Thyroid gland (tissue), 4 donors: ENCODE measurements around the gene EIF1. TPM values are rescaled to one million over a fixed set of nuclear protein-coding genes. Genes with fewer than 3 reads are reported as not detected.

Experiments
- DNase-seq, 2 donors: peaks; one replicate each; pipeline ENCODE4 v3.0.0-alpha.2; 2019
- H3K27ac ChIP-seq, 3 donors: fragments of 200-600 bp; sonication (generic); 1 replicate in 2 of 3; 2 replicates in 1 of 3; pipeline ENCODE4 v1.5.1; 2016 to 2019; ENCODE audit warnings: mild to moderate bottlenecking in 1 of 3, moderate library complexity in 1 of 3
- H3K27me3 ChIP-seq: fragments of 200-600 bp; sonication (generic); one replicate; pipeline ENCODE4 v1.5.1; 2019
- H3K36me3 ChIP-seq, 2 donors: fragments of 200-600 bp; sonication (generic); one replicate each; pipeline ENCODE4 v1.5.1; 2016 to 2019
- H3K4me1 ChIP-seq, 2 donors: fragments of 200-600 bp; sonication (generic); one replicate each; pipeline ENCODE4 v1.5.1; 2017 to 2019
- H3K4me3 ChIP-seq, 3 donors: fragments of 200-600 bp; sonication (generic); replicated peaks in 1 of 3; 1 replicate in 2 of 3; 2 replicates in 1 of 3; pipeline ENCODE4 v1.5.1; 2016; ENCODE audit warnings: mild to moderate bottlenecking in 1 of 3
- H3K9me3 ChIP-seq: fragments of 200-600 bp; sonication (generic); one replicate; pipeline ENCODE4 v1.5.1; 2017
- CTCF ChIP-seq, 6 experiments: fragments of 200-600 bp in 3 of 6; fragments of 450-650 bp in 3 of 6; sonication (generic) in 3 of 6; IDR thresholded peaks; one replicate each; pipeline ENCODE4 v1.5.1; 2016 to 2019; ENCODE audit warnings: antibody characterized with exemption in 6 of 6, mild to moderate bottlenecking in 2 of 6, inconsistent platforms in 1 of 6, moderate library complexity in 1 of 6
- POLR2A ChIP-seq, 2 donors: fragments of 450-650 bp; IDR thresholded peaks; one replicate each; pipeline ENCODE4 v1.6.1; 2017; ENCODE audit warnings: antibody characterized with exemption in 2 of 2, mild to moderate bottlenecking in 2 of 2, moderate library complexity in 1 of 2
- WGBS, 2 donors: methylation state at CpG; one replicate each; pipeline ENCODE4 v1.1.5; 2017; 5-methylcytosine and 5-hydroxymethylcytosine counted together
- intact Hi-C: fragments of 100-400 bp; cut with DNase I; formaldehyde crosslinking; loops from one replicate; pipeline ENCODE4 v1.15.1; 2023
- total RNA-seq, 4 donors: library from RNA; depleted of rRNA; stranded (reverse); fragments of >200 nt; gene quantifications; one replicate each; pipeline ENCODE4 v1.2.3, GENCODE V29; 2016

EIF1 gene
- total RNA-seq, 4 donors from 2014 or later: 119 to 171 (median 145) TPM

- Histone ChIP-seq H3K27me3 (no peaks in the 10 kb centered on the region), H3K9me3 (no peaks in the 10 kb centered on the region), H3K36me3 (no peaks in the 10 kb centered on the region), H3K4me3 (no peak overlapping the region), H3K4me1 (peaks cover 12 to 21% of the 10 kb centered on the region in 2 donors), H3K27ac (no peak overlapping the region)
- no peak for DNase-seq
- intact Hi-C loops: loop anchor here (5.0 kb wide), 1 partner anchor 111 kb away; no protein-coding TSS in a partner anchor
- 68 to 72% methylated on average over 8 of the region's 8 CpGs for WGBS, 2 donors
- no peak for TF ChIP-seq POLR2A (IDR thresholded peaks at IDR 0.05)
- TF ChIP-seq CTCF (IDR thresholded peaks at IDR 0.05): no peak
Observed at GRCh38 chr17:41663451-41664171, 25.1 kb upstream of the EIF1 start.

DNA sequence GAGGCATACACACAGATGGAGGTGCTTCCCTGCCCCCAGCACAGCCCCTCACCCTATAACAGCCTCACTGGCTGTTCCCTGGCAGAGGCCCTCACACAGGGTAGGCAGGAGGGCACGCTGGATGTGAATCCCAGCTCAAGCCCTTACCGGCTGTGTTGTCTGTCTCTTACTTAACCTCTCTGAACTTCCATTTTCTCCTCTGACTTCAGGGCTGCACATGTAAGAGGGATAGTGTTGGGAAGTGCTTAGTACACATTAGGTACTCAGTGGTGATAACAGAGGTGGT is 24.6 kb upstream of the EIF1 start:
- H3K27me3 ChIP-seq: no peaks in the 10 kb centered on the region
- peaks cover 12 to 21% of the 10 kb centered on the region in 2 donors for H3K4me1 ChIP-seq
- intact Hi-C loops: loop anchor here (5.0 kb wide), 1 partner anchor 112 kb away; no protein-coding TSS in a partner anchor
- TF ChIP-seq POLR2A (IDR thresholded peaks at IDR 0.05) (no peak), CTCF (IDR thresholded peaks at IDR 0.05) (no peak)
- H3K9me3 ChIP-seq: no peaks in the 10 kb centered on the region
- no peak overlapping the region for H3K27ac ChIP-seq
- DNase-seq: no peak
- WGBS, 2 donors: 93 to 100% methylated on average over 2 of the region's 2 CpGs
- H3K4me3 ChIP-seq: no peak overlapping the region
- no peaks in the 10 kb centered on the region for H3K36me3 ChIP-seq

DNA sequence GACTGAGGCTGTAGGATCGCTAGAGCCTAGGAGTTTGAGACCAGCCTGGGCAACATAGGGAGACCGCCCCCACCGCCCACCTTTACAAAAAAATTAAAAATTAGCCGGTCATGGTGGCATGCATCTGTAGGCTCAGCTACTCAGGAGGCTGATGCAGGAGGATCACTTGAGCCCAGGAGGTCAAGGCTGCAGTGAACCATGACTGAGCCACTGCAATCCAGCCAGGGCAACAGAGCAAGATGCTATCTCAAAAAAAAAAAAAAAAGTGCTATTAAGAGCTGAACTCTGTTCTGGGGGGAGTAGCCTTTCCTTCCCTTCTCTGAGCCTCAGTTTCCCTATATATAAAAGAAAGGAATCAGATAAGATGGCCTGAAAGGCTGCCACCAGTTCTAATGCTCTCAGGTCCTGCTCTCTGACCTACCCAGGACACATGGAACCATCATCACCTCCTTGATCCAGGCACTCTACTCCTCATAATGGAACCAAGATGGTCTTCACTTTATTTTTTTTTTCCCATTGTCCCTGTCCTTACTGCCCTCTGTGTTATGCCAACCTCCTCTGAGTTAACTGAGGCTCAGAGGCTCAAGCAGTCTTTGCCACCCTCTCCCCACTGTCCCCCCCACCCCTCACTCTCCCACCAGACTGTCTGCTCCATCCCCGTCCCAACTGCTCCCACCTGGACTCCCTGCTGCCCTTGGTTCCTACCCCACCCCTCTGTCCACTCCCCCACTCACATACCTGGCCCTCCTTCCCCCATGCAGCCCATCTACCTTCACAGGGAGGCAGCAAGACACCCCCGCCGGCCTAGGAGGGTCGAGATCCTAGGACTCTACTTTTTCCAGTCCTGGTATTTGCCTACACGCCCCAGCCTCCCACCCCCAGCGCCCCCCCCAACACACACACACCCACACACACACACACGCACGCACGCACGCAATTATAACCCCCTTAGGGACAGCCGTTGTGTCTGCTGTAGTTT is 23.8 kb upstream of the EIF1 start:
- no peak for TF ChIP-seq CTCF (IDR thresholded peaks at IDR 0.05)
- TF ChIP-seq POLR2A (IDR thresholded peaks at IDR 0.05): no peak
- intact Hi-C loops: loop anchor here (5.0 kb wide), 2 partner anchors 113 to 863 kb away; no protein-coding TSS in a partner anchor
- no peaks in the 10 kb centered on the region for H3K27me3 ChIP-seq
- peak overlapping the region in 1 of 3 donors; percentile 28 for H3K4me3 ChIP-seq
- H3K27ac ChIP-seq: no peak overlapping the region
- 47 to 54% methylated on average over 14 to 15 of the region's 15 CpGs for WGBS, 2 donors
- peaks cover 12 to 21% of the 10 kb centered on the region in 2 donors for H3K4me1 ChIP-seq
- H3K9me3 ChIP-seq: no peaks in the 10 kb centered on the region
- H3K36me3 ChIP-seq: no peaks in the 10 kb centered on the region
- DNase-seq: no peak

- peak overlapping the region; percentile 60 to 88 (median 77) for H3K27ac ChIP-seq
- peak; percentile 91 to 92 for DNase-seq
- H3K27me3 ChIP-seq: no peaks in the 10 kb centered on the region
- H3K36me3 ChIP-seq: no peaks in the 10 kb centered on the region
- H3K4me1 ChIP-seq: peaks cover 12 to 21% of the 10 kb centered on the region in 2 donors
- peak overlapping the region in 2 of 3 donors; percentile 28 to 35 for H3K4me3 ChIP-seq
- intact Hi-C loops: loop anchor here (5.0 kb wide), 1 partner anchor 863 kb away; no protein-coding TSS in a partner anchor
- H3K9me3 ChIP-seq: no peaks in the 10 kb centered on the region
- 4 to 6% methylated on average over 17 to 38 of the region's 39 CpGs for WGBS, 2 donors
- TF ChIP-seq CTCF (IDR thresholded peaks at IDR 0.05) (peak; percentile 73 to 98 (median 92)), POLR2A (IDR thresholded peaks at IDR 0.05) (peak in 1 of 2 donors; percentile 76)
Observed at GRCh38 chr17:41665566-41666236, 23.0 kb upstream of the EIF1 start.
